DMS153 treated with DMSO at 0.1 percent for 48 hours (cell line): ENCODE results near the gene ZC2HC1B.

Experiments
- DNase-seq: peaks from one replicate; lab custom pipeline; 2025; ENCODE audit not compliant: unreplicated experiment; lab: John Stamatoyannopoulos, UW

ZC2HC1B gene

DNA sequence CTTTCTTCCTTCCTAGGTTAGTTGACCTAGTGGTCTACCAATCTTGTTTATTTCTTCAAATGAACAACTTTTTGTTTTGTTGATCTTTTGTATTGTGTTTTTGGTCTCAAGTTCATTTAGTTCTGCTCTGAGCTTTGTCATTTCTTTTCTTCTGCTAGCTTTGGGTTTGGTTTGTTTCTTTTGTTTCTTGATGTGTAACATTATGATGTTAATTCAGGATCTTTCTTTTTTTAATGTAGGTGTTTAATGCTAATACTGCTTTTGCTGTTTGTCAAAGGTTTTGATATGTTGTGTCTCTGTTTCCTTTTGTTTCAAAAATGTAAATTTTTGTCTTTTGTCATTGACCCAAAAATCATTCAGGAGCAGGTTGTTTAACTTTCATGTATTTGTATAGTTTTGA lies 65.7 kb downstream of the ZC2HC1B start:
- no peak for DNase-seq

- no peak for DNase-seq
These were observed 70.1 kb downstream of the ZC2HC1B start for GRCh38 chr6:143934331-143934730.

- no peak for DNase-seq
These were observed 70.6 kb downstream of the ZC2HC1B start for GRCh38 chr6:143934867-143935266.

- DNase-seq, result no peak
These were observed 72.1 kb downstream of the ZC2HC1B start for GRCh38 chr6:143936347-143936746.

GRCh38 chr6:143936778-143937667 lies 72.7 kb downstream of the ZC2HC1B start:
- no peak for DNase-seq

DNA sequence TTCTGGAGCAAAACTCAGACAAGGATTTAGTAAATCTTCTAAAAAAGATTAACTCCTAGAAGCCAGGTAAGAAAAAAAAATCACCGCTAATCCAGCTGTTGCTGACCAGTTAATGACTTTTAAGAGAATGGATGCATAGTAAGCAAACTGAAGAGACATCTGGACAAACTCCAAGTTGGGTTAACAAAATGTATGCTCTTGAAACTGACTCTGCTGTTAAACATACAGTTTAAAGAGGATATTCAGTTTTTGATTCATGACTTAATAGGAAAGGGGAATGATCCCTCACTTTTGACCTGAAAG lies 73.3 kb downstream of the ZC2HC1B start:
- no peak for DNase-seq

GRCh38 chr6:143939364-143939763 lies 75.1 kb downstream of the ZC2HC1B start:
- DNase-seq, result no peak

DNA sequence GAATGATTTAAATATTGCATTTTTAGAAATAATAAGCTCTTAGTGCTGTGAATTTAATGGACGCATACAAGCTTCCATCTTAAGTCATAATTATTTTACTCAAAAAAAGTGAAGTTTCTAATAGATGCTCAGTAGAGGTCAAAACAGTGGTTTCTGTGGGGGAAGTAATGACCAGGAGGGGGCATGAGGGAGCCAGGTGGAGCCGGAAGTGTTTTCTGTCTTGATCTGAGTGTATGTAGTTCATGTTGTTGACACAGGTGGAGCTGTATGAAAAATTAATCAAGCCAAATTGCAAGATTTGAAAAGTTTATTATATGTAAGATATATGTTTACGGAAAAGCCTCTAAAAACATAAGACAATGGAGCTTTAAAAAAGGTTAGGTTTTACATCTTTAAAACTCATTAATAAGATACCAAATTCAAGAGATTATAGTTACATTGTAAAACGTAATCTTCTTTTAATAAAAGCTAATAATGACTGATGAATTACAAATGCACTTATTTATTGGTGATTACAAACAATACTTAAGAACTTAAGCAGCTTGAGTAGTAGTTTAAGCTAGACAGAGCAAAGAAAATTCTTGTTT lies 75.8 kb downstream of the ZC2HC1B start:
- peak; percentile 5 for DNase-seq

GRCh38 chr6:143941852-143942627 lies 77.8 kb downstream of the ZC2HC1B start:
- peak; percentile 4 for DNase-seq

DNA sequence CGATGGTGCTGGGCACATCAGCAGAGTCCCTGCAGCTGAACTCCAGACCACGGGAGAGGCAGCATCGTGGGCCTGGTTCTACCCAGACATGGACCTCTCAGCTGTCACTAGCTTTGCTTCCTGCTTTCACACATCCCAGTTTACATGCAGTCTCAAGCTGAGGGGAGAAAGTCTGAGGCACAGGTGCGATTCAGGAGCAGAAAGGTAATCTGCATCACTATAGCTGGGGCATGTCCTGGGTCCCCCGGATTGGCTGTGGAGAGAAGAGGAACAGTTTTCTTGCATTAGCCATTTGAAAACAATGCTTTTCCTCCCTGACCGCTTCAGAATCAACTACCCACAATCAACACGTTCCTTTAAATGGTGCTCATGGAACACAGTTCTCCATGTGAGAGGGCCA lies 83.9 kb downstream of the ZC2HC1B start:
- DNase-seq, result no peak

DNA sequence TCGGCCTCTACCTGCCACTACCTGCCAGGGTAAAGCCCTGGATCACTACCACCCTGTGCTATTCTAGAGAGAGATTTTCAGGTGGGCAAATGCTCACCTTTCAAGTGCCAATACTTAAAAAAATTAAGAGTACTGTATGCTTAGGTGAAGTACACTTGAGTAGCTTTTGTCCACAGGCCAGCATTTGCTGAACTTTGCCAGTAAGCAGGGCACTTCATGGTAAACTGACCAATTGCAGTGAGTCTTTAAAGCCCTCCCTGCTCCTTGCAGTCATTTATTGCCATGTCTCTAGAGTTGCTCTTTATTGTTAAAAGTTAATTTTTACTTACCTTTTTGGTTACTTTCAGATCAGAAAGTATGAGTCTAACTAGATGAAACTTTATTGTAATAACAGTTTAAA lies 85.3 kb downstream of the ZC2HC1B start:
- DNase-seq, result no peak

GRCh38 chr6:143949962-143950361 lies 85.7 kb downstream of the ZC2HC1B start:
- DNase-seq, result no peak

GRCh38 chr6:143950875-143951274 lies 86.6 kb downstream of the ZC2HC1B start:
- no peak for DNase-seq

DNA sequence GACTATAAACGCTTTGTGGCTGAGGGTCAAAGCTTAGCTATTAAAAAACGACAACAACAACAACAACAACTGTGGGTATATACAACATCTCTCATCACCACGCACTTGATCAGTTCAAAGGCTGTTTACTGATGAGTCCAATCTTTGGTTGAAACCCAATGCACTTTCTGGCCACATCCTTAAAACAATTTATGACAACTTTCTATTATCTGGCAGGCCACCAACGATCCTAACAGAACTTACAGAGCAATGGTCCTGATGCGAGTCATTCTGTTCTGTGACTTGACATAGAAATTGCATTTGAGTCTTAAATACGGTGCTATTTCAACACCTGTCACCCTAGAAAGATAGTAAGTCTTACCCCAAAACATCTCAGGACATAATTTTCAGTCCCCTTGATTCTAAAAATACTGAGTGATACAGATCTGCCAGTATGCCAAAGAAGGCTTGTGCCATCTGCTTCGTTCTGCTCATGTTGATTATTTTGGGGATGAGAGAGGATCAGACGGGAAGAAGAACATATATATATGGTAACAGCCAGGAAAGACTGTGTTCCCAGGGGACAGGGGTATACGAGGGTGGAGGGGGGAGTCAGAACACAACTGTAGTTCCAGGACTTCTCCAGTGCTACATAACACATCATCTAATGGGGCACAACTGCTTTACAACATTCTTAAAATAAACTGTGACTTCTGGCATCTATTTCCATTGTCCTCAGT lies 87.9 kb downstream of the ZC2HC1B start:
- DNase-seq, result no peak

DNA sequence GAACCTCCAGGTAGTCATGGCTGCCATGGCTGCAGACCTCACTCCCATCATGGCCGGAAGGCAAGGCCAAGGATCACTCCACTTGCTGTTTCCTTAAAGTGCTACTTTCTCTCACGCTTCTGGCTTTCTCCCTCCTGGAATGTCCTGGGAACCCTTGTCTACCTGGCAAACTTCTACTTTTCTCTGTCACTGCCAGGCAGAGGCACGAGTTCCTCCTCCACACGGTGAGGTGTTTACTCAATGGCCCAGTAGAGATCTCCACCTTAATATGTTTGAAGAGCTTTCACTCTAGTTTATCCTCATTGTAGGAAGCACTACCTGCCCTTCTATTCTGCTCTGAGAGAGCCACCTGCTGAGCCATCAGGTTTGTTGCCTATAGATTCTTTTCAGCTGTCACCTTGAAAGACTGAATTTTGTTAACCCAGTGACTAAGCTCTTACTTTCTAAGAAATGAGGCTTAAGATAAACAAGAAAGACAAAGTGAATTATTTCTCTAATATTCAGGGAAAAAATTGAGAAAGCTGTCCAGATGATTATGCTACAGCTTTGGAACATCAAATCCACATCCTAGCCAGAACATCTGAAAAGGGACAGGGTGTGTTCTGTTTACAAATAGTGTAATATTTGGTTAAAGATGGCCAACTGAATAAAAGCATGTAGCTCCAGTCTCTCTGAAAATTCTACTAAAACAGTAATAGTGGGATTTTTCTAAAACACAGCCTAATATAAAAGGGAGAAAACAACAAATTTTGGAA lies 88.8 kb downstream of the ZC2HC1B start:
- DNase-seq, result no peak

GRCh38 chr6:143953922-143954321 lies 89.6 kb downstream of the ZC2HC1B start:
- no peak for DNase-seq

DNA sequence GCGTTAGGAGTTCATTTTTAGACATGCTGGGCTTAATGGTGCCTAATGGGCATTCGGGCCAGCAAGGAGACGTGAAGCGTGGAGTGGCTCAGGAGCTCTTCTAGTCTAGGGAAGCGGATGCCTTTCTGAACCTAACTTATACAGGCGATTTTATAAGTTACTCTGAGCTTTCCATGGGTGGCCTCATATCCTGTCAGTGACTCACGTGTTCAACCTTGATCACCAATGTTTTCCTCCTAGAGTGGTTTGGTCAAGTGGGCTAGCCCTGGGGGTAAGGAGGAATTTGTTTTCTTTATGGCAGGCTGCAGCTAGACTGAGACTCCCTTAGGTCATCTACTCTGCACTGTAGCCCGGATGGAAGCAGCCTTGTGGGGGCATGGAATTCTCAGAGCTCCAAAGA lies 91.7 kb downstream of the ZC2HC1B start:
- no peak for DNase-seq

- no peak for DNase-seq
These were observed 93.5 kb downstream of the ZC2HC1B start for GRCh38 chr6:143957679-143958274.

- no peak for DNase-seq
These were observed 94.6 kb downstream of the ZC2HC1B start for GRCh38 chr6:143958839-143959399.

- DNase-seq, result no peak
These were observed 95.7 kb downstream of the ZC2HC1B start for GRCh38 chr6:143959927-143960326.
